ENCODE data around the gene NXPH1.

DNA sequence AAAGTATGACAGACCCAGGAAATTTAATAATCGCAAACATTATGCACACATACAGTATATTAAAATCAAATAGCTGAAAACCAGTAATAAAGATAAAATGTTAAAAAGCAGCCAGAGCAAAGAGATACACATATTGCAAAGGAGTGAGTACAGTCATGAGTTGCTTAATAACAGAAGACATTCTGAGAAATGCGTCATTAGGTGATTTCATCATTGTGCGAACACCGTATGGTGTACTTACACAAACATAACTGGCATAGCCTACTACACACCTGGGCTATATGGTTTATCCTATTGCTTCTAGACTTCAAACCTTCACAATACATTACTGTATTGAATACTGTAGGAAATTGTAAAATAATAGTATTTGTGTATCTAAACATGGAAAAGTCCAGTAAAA, 367.6 kb downstream of the NXPH1 start:
- TF ChIP-seq, protein P1, sequence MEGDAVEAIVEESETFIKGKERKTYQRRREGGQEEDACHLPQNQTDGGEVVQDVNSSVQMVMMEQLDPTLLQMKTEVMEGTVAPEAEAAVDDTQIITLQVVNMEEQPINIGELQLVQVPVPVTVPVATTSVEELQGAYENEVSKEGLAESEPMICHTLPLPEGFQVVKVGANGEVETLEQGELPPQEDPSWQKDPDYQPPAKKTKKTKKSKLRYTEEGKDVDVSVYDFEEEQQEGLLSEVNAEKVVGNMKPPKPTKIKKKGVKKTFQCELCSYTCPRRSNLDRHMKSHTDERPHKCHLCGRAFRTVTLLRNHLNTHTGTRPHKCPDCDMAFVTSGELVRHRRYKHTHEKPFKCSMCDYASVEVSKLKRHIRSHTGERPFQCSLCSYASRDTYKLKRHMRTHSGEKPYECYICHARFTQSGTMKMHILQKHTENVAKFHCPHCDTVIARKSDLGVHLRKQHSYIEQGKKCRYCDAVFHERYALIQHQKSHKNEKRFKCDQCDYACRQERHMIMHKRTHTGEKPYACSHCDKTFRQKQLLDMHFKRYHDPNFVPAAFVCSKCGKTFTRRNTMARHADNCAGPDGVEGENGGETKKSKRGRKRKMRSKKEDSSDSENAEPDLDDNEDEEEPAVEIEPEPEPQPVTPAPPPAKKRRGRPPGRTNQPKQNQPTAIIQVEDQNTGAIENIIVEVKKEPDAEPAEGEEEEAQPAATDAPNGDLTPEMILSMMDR (IDR thresholded peaks at IDR 0.05): no peak
- TF ChIP-seq POLR2A (IDR thresholded peaks at IDR 0.05): no peak

Data from testis (tissue), 2 donors.